H1 (cell line): ENCODE data around the gene IGF2R. TPM values are rescaled to one million over a fixed set of nuclear protein-coding genes. Genes with fewer than 3 reads are reported as not detected.

ENCODE experiments used
- CTCF ChIA-PET: fragments of 300-600 bp; sonication (Branson Sonifier 250); formaldehyde crosslinking; loops from one replicate; lab custom pipeline; 2021; ENCODE audit not compliant: partially characterized antibody; lab: Charles Lee
- POLR2A ChIA-PET: fragments of 300-600 bp; sonication (Branson Sonifier 250); formaldehyde crosslinking; loops from one replicate; lab custom pipeline; 2021; ENCODE audit warnings: inconsistent platforms; ENCODE audit not compliant: partially characterized antibody; lab: Charles Lee
- DNase-seq, 2 experiments: peaks; one replicate each; pipeline versions ENCODE4 v3.0.0 to v3.0.0-alpha.2; 2010 to 2022; ENCODE audit warnings: low spot score in 2 of 2, low read depth in 1 of 2, mixed read lengths in 1 of 2
- FAIRE-seq: peaks from 2 replicates; lab custom pipeline; 2011; peaks lifted over from hg19 to GRCh38; lab: Jason Lieb, UNC
- H2AFZ ChIP-seq: 2 replicates; pipeline ENCODE4 v1.8.1; 2012; ENCODE audit warnings: low read length, inconsistent platforms
- H2AK5ac ChIP-seq: 2 replicates; pipeline ENCODE4 v1.6.1; 2013; ENCODE audit warnings: low read depth, low read length
- H2BK120ac ChIP-seq: replicated peaks from 2 replicates; pipeline ENCODE3; 2013; ENCODE audit warnings: low read depth, low read length, inconsistent platforms
- H2BK12ac ChIP-seq: 2 replicates; pipeline ENCODE4 v1.6.1; 2013; ENCODE audit warnings: low read depth, low read length
- H2BK15ac ChIP-seq: 2 replicates; pipeline ENCODE4 v1.6.1; 2013; ENCODE audit warnings: low read length
- H2BK20ac ChIP-seq: 2 replicates; pipeline ENCODE4 v1.6.1; 2013; ENCODE audit warnings: low read length
- H2BK5ac ChIP-seq: 2 replicates; pipeline ENCODE4 v1.6.1; 2013; ENCODE audit warnings: low read depth, low read length
- H3K14ac ChIP-seq: 2 replicates; pipeline ENCODE4 v1.6.1; 2013; ENCODE audit warnings: inconsistent platforms; ENCODE audit not compliant: insufficient read length
- H3K18ac ChIP-seq: 2 replicates; pipeline ENCODE4 v1.6.1; 2013; ENCODE audit warnings: low read length; ENCODE audit errors: extremely low read depth
- H3K23ac ChIP-seq: 2 replicates; pipeline ENCODE4 v1.6.1; 2013; ENCODE audit warnings: inconsistent platforms; ENCODE audit not compliant: insufficient read length
- H3K23me2 ChIP-seq: 2 replicates; pipeline ENCODE4 v1.6.1; 2013; ENCODE audit warnings: low read depth, low read length
- H3K27ac ChIP-seq: 2 replicates; pipeline ENCODE4 v1.6.1; 2011; ENCODE audit warnings: low read depth, low read length, inconsistent platforms
- H3K27me3 ChIP-seq, 4 experiments: replicated peaks in 1 of 4; 1 replicate in 1 of 4; 2 replicates in 3 of 4; pipeline versions ENCODE4 v1.6.1 to v1.8.1; 2011 to 2013; ENCODE audit warnings: low read length in 3 of 4, mild to moderate bottlenecking in 3 of 4, inconsistent platforms in 2 of 4, mixed read lengths in 2 of 4, moderate library complexity in 1 of 4; ENCODE audit not compliant: control insufficient read depth in 3 of 4, insufficient read depth in 3 of 4; ENCODE audit errors: extremely low read depth in 1 of 4
- H3K36me3 ChIP-seq, 4 experiments: 2 replicates each; pipeline versions ENCODE4 v1.6.1 to v1.8.1; 2011 to 2013; ENCODE audit warnings: mild to moderate bottlenecking in 4 of 4, low read length in 3 of 4, moderate library complexity in 2 of 4, control low read depth in 1 of 4, inconsistent platforms in 1 of 4; ENCODE audit not compliant: insufficient read depth in 4 of 4, control insufficient read depth in 2 of 4
- H3K4ac ChIP-seq: replicated peaks from 2 replicates; pipeline ENCODE3; 2013; ENCODE audit warnings: low read length, low read depth, mixed read lengths, inconsistent platforms; ENCODE audit not compliant: insufficient read length
- H3K4me1 ChIP-seq, 4 experiments: replicated peaks in 1 of 4; 1 replicate in 1 of 4; 2 replicates in 3 of 4; pipeline versions ENCODE4 v1.6.1 to v1.8.1; 2011 to 2013; ENCODE audit warnings: low read length in 3 of 4, inconsistent platforms in 2 of 4, mixed read lengths in 1 of 4; ENCODE audit not compliant: insufficient read depth in 4 of 4, control insufficient read depth in 3 of 4
- H3K4me2 ChIP-seq, 2 experiments: 2 replicates each; pipeline versions ENCODE4 v1.6.1 to v1.8.1; 2011 to 2013; ENCODE audit warnings: low read depth in 2 of 2, low read length in 2 of 2, control low read depth in 1 of 2, inconsistent platforms in 1 of 2, mild to moderate bottlenecking in 1 of 2; ENCODE audit not compliant: insufficient read depth in 1 of 2
- H3K4me3 ChIP-seq, 4 experiments: fragments of 200-600, 300-600 bp in 1 of 4; sonication (generic), shearing (Covaris generic), sonication (Bioruptor Twin) in 1 of 4; 2 replicates each; pipeline versions ENCODE4 v1.5.1 to v1.8.1; 2011 to 2016; ENCODE audit warnings: low read length in 4 of 4, low read depth in 3 of 4, control low read depth in 2 of 4, inconsistent platforms in 2 of 4, mild to moderate bottlenecking in 2 of 4, mixed read lengths in 1 of 4, moderate library complexity in 1 of 4; ENCODE audit not compliant: insufficient read depth in 2 of 4; ENCODE audit errors: extremely low read depth in 1 of 4
- H3K56ac ChIP-seq: replicated peaks from 2 replicates; pipeline ENCODE3; 2013; ENCODE audit warnings: low read depth, mild to moderate bottlenecking, mixed read lengths, low read length, inconsistent platforms; ENCODE audit not compliant: insufficient read length
- H3K79me1 ChIP-seq: 2 replicates; pipeline ENCODE4 v1.6.1; 2013; ENCODE audit warnings: low read depth, low read length, control low read depth
- H3K79me2 ChIP-seq, 2 experiments: 2 replicates each; pipeline versions ENCODE4 v1.6.1 to v1.8.1; 2012 to 2013; ENCODE audit warnings: low read length in 2 of 2, mild to moderate bottlenecking in 2 of 2, inconsistent platforms in 1 of 2; ENCODE audit not compliant: insufficient read depth in 2 of 2, control insufficient read depth in 1 of 2
- H3K9ac ChIP-seq, 4 experiments: replicated peaks in 1 of 4; 1 replicate in 1 of 4; 2 replicates in 3 of 4; pipeline versions ENCODE4 v1.6.1 to v1.8.1; 2011 to 2013; ENCODE audit warnings: low read depth in 3 of 4, low read length in 3 of 4, control low read depth in 2 of 4, mild to moderate bottlenecking in 2 of 4, moderate library complexity in 2 of 4, inconsistent platforms in 1 of 4; ENCODE audit errors: extremely low read depth in 1 of 4
- H3K9me3 ChIP-seq, 2 experiments: 2 replicates each; pipeline versions ENCODE4 v1.6.1 to v1.8.1; 2012 to 2013; ENCODE audit warnings: mild to moderate bottlenecking in 2 of 2, moderate library complexity in 2 of 2, control low read depth in 1 of 2, inconsistent platforms in 1 of 2, low read depth in 1 of 2, low read length in 1 of 2, mixed read lengths in 1 of 2; ENCODE audit not compliant: insufficient read depth in 2 of 2
- H4K20me1 ChIP-seq, 2 experiments: replicated peaks in 1 of 2; 2 replicates each; pipeline versions ENCODE3 to v1.8.1; 2011 to 2013; ENCODE audit warnings: inconsistent platforms in 2 of 2, low read length in 2 of 2, mild to moderate bottlenecking in 1 of 2; ENCODE audit not compliant: insufficient read depth in 2 of 2, control insufficient read depth in 1 of 2
- H4K5ac ChIP-seq: 2 replicates; pipeline ENCODE4 v1.6.1; 2013; ENCODE audit warnings: low read length, low read depth, mixed read lengths, inconsistent platforms; ENCODE audit not compliant: insufficient read length
- H4K8ac ChIP-seq: 2 replicates; pipeline ENCODE4 v1.8.0; 2013; ENCODE audit warnings: mild to moderate bottlenecking, moderate library complexity, low read length, inconsistent platforms; ENCODE audit not compliant: insufficient read depth; ENCODE audit errors: extremely low read depth
- H4K91ac ChIP-seq: replicated peaks from 2 replicates; pipeline ENCODE3; 2013; ENCODE audit warnings: low read length, mixed read lengths, inconsistent platforms; ENCODE audit not compliant: insufficient read length
- EGR1 ChIP-seq: IDR thresholded peaks from 2 replicates; pipeline ENCODE4 v1.6.1; 2011; ENCODE audit warnings: low read depth, low read length, borderline replicate concordance
- KDM1A ChIP-seq: fragments of 200-600, 300-600 bp; sonication (generic); IDR thresholded peaks from 2 replicates; pipeline ENCODE4 v1.7.1; 2016; ENCODE audit warnings: mild to moderate bottlenecking, low read length, borderline replicate concordance
- MAX ChIP-seq: IDR thresholded peaks from 2 replicates; pipeline ENCODE4 v1.6.1; 2012; ENCODE audit warnings: inconsistent platforms
- PHF8 ChIP-seq: fragments of 200-600 bp; sonication (generic); conservative IDR thresholded peaks from 2 replicates; pipeline ENCODE4 v1.7.1; 2012; ENCODE audit warnings: low read depth, mild to moderate bottlenecking, inconsistent platforms, low read length, moderate library complexity
- SUZ12 ChIP-seq: fragments of 200-600 bp; sonication (generic); IDR thresholded peaks from 2 replicates; pipeline ENCODE4 v1.6.1; 2012; ENCODE audit warnings: mild to moderate bottlenecking, inconsistent platforms, low read length, moderate library complexity, mixed read lengths
- WGBS, 2 experiments: shearing (Covaris generic) in 1 of 2; methylation state at CpG; one replicate each; pipeline versions ENCODE4 v1.1.6 to v1.1.7; 2013 to 2015; ENCODE audit warnings: low lambda C conversion rate in 2 of 2, mixed read lengths in 2 of 2, inconsistent platforms in 1 of 2, low coverage in 1 of 2, missing lambda C conversion rate in 1 of 2; ENCODE audit not compliant: insufficient replicate concordance in 2 of 2, insufficient coverage in 1 of 2, insufficient read length in 1 of 2; ENCODE audit errors: extremely low coverage in 1 of 2, missing lambda C conversion rate in 1 of 2; 5-methylcytosine and 5-hydroxymethylcytosine counted together
- polyA plus RNA-seq, 7 experiments: library from polyadenylated mRNA; depleted of rRNA in 3 of 7; stranded (reverse) in 5 of 7; unstranded in 2 of 7; fragments of >200 nt in 5 of 7; fragments of 200-250 nt in 2 of 7; gene quantifications; 1 replicate in 5 of 7; 2 replicates in 1 of 7; 4 replicates in 1 of 7; pipeline versions ENCODE4 v1.2.1 to v1.2.3, GENCODE V29; 2011 to 2013; ENCODE audit warnings: missing spikeins in 2 of 7, mixed read lengths in 2 of 7
- total RNA-seq: library from RNA; stranded (reverse); fragmentation: NEBNext Ultra II Directional; extraction: Animal tissue kit (Norgen Biotek cat#: 25700); gene quantifications from 2 replicates; pipeline ENCODE4 v1.2.1, GENCODE V29; 2021
- TF ChIP-seq, protein P1 (sequence below): IDR thresholded peaks from 2 replicates; pipeline ENCODE4 v1.6.1; 2012; ENCODE audit warnings: inconsistent platforms
- TF ChIP-seq, protein P2 (sequence below), 3 experiments: IDR thresholded peaks; 1 replicate in 2 of 3; 2 replicates in 1 of 3; pipeline versions ENCODE4 v1.5.1 to v1.6.1; 2011; ENCODE audit warnings: low read length in 3 of 3, mild to moderate bottlenecking in 3 of 3, inconsistent platforms in 2 of 3, low read depth in 1 of 3, moderate library complexity in 1 of 3; ENCODE audit not compliant: insufficient read depth in 1 of 3; ENCODE audit errors: control extremely low read depth in 1 of 3

Gene IGF2R
- total and polyA plus RNA-seq, 2 of the 8 experiments (the other 6 are each of a cell fraction or from before 2014, with no cell fraction given) = 20.6 to 74.1 TPM

DNA sequence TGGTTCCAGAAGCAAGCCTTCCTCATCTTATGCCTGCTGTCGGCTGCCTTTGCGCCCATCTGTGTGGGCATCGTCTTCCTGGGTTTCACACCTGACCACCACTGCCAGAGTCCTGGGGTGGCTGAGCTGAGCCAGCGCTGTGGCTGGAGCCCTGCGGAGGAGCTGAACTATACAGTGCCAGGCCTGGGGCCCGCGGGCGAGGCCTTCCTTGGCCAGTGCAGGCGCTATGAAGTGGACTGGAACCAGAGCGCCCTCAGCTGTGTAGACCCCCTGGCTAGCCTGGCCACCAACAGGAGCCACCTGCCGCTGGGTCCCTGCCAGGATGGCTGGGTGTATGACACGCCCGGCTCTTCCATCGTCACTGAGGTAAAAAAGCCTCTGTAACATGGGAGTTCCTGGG, 153.1 kb downstream of the IGF2R start:
- H3K14ac ChIP-seq = no peak overlapping the region
- no peak for DNase-seq
- H3K9ac ChIP-seq = no peak overlapping the region
- CTCF ChIA-PET = interaction anchor here (1.1 to 1.5 kb wide), 4 partner anchors 9 to 412 kb away, joined by 3 to 6 read pairs (median 3); no protein-coding TSS in a partner anchor
- TF ChIP-seq, protein P1, sequence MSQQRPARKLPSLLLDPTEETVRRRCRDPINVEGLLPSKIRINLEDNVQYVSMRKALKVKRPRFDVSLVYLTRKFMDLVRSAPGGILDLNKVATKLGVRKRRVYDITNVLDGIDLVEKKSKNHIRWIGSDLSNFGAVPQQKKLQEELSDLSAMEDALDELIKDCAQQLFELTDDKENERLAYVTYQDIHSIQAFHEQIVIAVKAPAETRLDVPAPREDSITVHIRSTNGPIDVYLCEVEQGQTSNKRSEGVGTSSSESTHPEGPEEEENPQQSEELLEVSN = no peak
- TF ChIP-seq, protein P2, sequence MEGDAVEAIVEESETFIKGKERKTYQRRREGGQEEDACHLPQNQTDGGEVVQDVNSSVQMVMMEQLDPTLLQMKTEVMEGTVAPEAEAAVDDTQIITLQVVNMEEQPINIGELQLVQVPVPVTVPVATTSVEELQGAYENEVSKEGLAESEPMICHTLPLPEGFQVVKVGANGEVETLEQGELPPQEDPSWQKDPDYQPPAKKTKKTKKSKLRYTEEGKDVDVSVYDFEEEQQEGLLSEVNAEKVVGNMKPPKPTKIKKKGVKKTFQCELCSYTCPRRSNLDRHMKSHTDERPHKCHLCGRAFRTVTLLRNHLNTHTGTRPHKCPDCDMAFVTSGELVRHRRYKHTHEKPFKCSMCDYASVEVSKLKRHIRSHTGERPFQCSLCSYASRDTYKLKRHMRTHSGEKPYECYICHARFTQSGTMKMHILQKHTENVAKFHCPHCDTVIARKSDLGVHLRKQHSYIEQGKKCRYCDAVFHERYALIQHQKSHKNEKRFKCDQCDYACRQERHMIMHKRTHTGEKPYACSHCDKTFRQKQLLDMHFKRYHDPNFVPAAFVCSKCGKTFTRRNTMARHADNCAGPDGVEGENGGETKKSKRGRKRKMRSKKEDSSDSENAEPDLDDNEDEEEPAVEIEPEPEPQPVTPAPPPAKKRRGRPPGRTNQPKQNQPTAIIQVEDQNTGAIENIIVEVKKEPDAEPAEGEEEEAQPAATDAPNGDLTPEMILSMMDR (IDR thresholded peaks at IDR 0.05; ENCODE audit: control extremely low read depth in 1 of 3, insufficient read depth in 1 of 3, low read depth in 1 of 3, low read length in 3 of 3) = no peak
- TF ChIP-seq PHF8 (no peak), EGR1 (no peak), SUZ12 (no peak), KDM1A (no peak), MAX (no peak)
- no peaks in the 10 kb centered on the region for H3K36me3 ChIP-seq
- H3K27ac ChIP-seq = no peak overlapping the region
- no peak overlapping the region for H2AFZ ChIP-seq
- no peak overlapping the region for H2BK120ac ChIP-seq
- H3K18ac ChIP-seq = no peak overlapping the region
- no peak overlapping the region for H4K5ac ChIP-seq
- no peaks in the 10 kb centered on the region for H3K4me1 ChIP-seq
- FAIRE-seq = no peak
- H3K4me3 ChIP-seq = no peak overlapping the region
- no peaks in the 10 kb centered on the region for H3K27me3 ChIP-seq
- H4K8ac ChIP-seq = no peak overlapping the region
- 94% methylated on average over 13 of the region's 14 CpGs; no CpG with 5 or more reads in 1 of the 2 experiments for WGBS, 2 experiments
- H2BK20ac ChIP-seq = no peak overlapping the region
- no peak overlapping the region for H3K56ac ChIP-seq
- H3K9me3 ChIP-seq = peaks cover 0 to 10% of the 10 kb centered on the region in 2 experiments; a peak in 2 of 4 replicates
- POLR2A ChIA-PET = interaction anchor here (0.7 kb wide), 1 partner anchor 332 kb away, joined by 3 read pairs; the partner anchor contains the start of gene TCP1
- no peaks in the 10 kb centered on the region for H3K23me2 ChIP-seq
- H4K20me1 ChIP-seq = no peaks in the 10 kb centered on the region
- no peak overlapping the region for H2BK5ac ChIP-seq
- H3K4me2 ChIP-seq = no peak overlapping the region
- H3K4ac ChIP-seq = no peak overlapping the region
- H4K91ac ChIP-seq = no peak overlapping the region
- H3K79me2 ChIP-seq = no peaks in the 10 kb centered on the region
- H2BK15ac ChIP-seq = no peak overlapping the region
- no peak overlapping the region for H2BK12ac ChIP-seq
- no peaks in the 10 kb centered on the region for H3K79me1 ChIP-seq
- no peak overlapping the region for H3K23ac ChIP-seq
- no peak overlapping the region for H2AK5ac ChIP-seq
